HuH-7 (cell line): ENCODE data around the gene TTC27.
"Not testable (repeated sequence)": the region's sequence is repeated elsewhere in the genome, so short reads cannot be mapped to it uniquely, and the experiment has no call there.

Experiments
- DNase-seq: peaks from one replicate; pipeline ENCODE4 v3.0.0; 2011; ENCODE audit warnings: low spot score

TTC27 gene

DNA sequence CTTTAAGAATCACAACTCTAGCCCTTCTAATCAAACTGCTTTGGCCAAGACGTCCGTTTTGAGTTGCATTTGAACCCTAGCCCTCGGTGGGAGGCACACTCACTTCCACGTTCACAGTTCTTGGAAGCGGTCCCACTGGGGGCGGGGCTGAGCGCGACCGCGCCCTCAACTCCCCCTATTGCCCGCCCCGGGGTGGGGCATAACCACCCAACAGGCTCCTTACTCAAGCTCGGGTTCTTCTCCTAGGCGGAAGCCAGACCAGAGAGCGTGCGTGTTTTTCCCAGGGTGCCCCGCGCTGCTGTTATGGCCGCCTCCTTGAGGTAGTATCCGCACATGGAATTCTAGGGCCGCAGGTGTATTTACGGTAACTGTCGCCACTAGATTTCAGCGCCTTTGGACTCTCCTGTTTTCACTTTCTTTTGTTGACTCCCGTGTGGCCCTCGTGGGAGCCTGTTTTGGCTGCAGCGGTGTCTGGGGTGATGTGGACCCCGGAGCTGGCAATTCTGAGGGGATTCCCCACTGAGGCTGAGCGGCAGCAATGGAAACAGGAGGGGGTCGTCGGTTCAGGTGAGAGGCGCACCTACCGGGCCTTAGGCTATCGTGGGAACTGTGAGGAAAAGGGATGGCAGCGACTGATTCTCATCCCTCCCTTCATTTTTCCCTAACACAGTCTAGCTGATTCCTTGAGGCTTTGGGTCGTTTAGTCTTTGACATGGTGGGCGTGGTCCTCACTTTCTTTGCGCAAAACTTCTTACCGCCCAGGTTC is at the start of gene TTC27:
TSS of gene TTC27 (plus strand) at position 237 of the 766 bp plus-strand sequence. CDS start at position 480, 243 bp downstream.
- DNase-seq, result peak; percentile 82

GRCh38 chr2:32591669-32592463 is 36.0 kb upstream of the TTC27 start:
- no peak for DNase-seq

- DNase-seq, result no peak
Measured at GRCh38 chr2:32594573-32594972, 33.3 kb upstream of the TTC27 start.

- peak; percentile 12 for DNase-seq
Measured at GRCh38 chr2:32611366-32611765, 16.5 kb upstream of the TTC27 start.

- no peak for DNase-seq
Measured at GRCh38 chr2:32611771-32612170, 16.1 kb upstream of the TTC27 start.

DNA sequence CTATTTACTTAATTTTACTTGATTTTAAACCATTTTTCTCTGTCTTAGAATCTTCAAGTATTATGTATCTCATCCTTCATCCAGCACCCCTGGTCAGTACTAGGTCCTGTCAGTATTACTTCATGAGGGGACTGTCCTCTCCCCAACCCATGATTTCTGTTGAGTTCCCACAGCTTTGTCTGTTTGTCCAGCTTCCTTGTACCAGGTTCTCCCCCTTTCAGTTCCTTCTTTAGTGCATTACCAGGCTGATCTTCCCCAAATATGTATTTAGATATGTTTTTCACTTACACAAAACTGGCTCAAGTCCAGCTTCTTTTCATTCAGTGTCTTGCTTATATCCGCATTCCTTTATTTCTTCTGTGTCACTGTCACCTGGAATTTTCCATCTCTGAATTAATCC is 13.8 kb upstream of the TTC27 start:
- no peak for DNase-seq

DNA sequence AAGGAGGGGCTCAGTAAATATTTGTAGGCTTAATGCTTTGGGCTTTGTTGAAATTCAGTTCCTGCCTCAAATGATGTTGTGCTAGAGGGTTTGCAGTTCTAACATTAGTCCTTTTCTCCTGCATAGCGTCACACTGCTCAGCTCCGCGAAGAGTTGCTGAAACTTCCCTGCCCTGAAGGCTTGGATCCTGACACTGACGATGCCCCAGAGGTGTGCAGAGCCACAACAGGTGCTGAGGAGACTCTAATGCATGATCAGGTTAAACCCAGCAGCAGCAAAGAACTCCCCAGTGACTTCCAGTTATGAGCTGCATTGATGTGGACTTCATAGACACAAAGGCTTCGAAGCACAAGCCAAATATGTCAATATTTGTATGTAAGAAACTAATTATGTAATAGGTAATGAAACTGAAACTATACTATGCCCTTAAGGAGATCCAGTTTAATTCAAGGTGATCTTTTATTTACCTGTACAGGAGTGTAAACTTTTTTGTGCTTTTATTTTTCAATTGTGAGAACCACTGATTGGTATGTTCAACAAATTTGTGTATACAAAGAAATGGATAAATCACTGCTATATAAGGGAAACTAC is 10.2 kb upstream of the TTC27 start:
- no peak for DNase-seq

DNA sequence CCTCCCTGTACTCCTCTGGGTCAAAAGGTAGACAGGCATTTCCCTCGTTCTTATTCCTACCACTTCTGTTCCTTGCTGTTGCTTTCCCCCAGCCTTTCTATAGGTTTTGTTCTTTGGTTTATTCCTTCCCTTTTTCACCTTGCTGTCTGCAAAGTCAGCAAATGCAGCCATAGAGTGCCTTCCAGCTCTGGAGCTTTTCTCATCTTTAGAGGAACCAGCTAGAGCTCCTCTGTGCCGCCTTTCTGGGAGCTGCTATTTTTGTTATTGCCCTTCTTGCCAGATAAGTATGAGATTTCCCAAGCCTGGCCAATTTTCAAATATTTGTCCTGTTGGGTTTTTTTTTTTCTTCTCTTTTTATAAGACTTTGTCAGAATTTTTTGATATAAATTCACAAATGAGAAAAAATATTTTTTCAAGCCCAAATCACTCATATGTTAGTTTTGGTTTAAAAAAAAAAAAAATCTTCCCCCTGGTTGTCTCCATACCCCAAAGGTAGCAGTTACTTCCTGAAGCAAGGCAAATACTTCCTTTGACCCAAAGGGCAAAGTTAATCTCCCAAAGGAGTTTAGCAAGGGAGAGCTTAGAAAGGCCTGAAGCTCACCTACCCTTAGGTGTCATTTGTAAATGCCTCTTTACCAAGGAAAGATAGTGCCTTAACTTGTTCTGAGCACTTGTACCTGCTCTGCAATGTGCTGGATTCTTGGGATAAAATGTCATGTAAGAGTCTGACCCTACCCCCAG is 5.1 kb upstream of the TTC27 start:
- no peak for DNase-seq

- DNase-seq, result no peak
Measured at GRCh38 chr2:32623311-32623706, 4.5 kb upstream of the TTC27 start.

DNA sequence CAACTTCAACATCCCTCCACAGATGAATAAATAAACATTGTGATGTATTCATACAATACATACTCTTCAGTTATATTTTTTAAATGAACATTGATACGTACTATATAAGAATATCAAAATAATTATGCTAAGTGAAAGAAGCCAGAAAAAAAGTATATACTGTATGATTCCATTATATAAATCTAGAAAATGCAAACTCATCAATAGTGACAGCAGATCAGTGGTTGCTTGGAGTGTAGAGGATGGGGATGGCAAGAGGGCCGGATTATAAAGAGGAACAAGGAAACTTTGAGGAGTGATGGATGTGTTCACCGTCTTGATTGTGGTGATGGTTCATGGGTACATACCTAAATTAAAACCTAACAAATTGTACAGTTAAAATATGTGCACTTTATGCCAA is 3.0 kb upstream of the TTC27 start:
- no peak for DNase-seq

DNA sequence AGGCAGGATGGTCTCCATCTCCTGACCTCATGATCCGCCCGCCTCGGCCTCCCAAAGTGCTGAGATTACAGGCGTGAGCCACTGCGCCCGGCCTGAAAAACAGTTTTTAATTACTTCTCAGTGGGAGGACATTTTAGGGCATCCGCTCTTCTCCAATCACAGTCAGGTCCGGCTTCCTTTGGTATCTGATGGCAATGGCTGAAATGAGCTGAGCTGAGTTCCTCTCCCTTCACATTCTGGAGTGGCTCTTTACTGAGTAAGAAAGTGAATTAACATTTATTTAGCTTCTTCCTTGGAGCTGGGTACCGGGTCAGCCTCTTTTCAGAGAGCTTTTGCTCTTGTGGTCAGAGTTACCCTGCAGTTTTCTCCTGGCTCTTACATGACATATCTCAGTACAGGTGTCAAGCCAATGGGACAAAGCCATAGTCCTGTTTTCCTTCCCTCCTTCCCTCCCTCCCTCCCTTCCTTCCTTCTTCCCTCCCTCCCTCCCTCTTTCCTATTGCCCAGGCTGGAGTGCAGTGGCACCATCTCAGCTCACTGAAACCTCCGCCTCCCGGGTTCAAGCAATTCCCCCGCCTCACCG is 1.1 kb upstream of the TTC27 start:
- no peak for DNase-seq

- DNase-seq, result peak; percentile 7
Measured at GRCh38 chr2:32627441-32627813, 423 bp upstream of the TTC27 start.

DNA sequence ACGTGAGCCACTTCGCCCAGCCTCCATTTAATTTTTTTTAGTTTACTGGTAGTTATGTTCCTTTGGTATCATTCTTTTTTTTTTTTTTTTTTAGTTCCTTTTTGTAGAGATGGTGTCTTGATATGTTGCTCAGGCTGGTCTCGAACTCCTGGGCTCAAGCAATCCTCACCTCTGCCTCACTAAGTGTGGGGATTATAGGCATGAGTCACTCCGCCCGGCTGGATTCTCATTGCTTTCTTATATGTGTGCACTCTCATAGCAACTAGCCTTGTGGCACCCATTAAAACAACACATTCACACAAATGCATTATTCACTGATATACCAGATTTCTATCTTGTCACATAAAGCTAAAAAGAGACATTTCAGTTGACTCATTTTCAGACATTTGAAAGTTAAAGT is 4.2 kb downstream of the TTC27 start:
- DNase-seq, result no peak

GRCh38 chr2:32633040-32633439 is 5.2 kb downstream of the TTC27 start:
- DNase-seq, result no peak

DNA sequence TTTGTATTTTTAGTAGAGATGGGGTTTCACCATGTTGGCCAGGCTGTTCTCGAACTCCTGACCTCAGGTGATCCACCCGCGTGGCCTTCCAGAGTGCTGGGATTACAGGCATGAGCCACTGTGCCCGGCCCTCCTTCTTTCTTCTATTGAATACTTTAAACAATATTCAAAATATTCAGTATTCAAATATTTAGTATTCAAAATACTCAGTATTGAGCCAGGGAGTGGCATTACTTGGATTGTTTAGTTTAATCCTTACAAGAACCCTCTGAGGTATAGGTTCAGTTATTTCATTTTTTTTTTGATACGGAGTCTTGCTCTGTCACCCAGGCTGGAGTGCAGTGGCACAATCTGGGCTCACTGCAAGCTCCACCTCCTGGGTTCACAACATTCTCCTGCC is 10.7 kb downstream of the TTC27 start:
- DNase-seq, result not testable (repeated sequence)

DNA sequence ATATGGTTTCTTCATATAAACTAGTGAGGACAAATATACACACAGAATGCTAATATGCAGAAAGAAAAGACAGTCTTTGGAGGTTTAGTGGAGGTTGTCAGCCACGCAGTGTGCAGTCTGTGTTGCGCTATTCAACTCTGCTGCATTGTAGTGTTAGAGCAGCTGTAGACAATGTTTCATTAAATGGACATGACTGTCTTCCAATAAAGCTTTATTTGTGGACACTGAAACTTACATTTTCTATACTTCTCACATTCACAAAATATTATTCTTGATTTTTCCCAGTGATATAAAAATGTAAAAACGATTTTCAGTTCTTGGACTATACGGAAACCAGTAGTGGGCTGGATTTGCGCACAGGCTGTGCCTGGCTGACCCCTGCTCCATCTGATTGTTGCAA is 13.3 kb downstream of the TTC27 start:
- no peak for DNase-seq

DNA sequence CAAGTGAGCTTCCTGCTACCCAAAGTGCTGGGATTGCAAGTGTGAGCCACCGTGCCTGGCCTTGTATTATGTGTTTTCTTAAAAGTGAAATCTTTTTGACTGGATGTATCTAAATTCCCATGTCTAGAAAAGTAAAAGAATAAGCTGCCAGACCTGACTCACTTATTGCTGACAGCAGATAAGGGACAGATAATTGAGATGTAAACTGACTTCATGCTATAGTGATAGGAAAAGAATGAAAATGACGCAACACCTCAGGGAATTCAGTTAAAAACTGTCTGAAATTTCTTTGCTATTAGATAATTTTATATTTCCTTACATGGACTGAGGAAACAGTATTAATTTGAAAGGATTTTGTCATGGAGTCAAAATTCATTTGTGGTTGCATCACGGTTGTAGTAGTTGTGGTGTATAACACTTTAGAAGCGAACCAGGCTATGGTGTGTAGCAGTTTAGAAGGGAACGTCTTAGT is 19.4 kb downstream of the TTC27 start:
- no peak for DNase-seq

GRCh38 chr2:32652555-32653209 is 24.8 kb downstream of the TTC27 start:
- no peak for DNase-seq

- DNase-seq, result no peak
Measured at GRCh38 chr2:32656069-32656468, 28.2 kb downstream of the TTC27 start.

GRCh38 chr2:32663864-32664263 is 36.0 kb downstream of the TTC27 start:
- DNase-seq, result no peak

DNA sequence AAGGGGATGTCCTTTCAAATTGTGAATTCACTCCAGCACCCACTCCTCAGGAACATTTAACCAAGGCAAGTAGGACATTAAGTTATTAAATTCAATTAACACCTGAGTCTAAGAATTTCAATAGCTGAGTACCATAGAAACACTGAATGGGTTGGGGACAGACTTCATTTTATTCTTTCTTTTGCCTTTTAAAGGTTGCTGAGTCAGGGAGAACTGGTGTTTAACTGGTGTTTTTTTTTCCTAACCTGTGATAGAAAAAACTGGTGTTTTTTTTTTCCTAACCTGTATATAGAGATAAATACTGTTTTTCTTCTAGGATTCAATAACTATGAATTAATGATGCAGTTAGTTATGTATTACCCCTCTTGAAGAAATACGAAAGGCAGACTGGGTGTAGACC is 38.9 kb downstream of the TTC27 start:
- DNase-seq, result no peak
